Measurements from ENCODE around the gene TNRC6C.

Gene TNRC6C

DNA sequence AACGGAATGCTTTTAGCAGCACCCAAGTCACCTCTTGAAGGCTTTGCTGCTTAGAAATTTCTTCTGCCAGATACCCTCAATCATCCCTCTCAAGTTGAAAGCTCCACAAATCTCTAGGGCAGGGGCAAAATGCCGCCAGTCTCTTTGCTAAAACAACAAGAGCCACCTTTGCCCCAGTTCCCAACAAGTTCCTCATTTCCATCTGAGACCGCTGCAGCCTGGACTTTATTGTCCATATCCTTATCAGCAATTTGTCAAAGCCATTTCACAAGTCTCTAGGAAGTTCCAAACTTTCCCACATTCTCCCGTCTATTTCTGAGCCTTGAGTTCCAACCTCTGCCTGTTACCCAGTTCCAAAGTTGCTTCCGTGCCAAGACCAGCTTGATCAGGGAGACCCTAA lies 142.6 kb downstream of the TNRC6C start:
- no peak for ATAC-seq
- TF ChIP-seq ZNF565 (CRISPR knock-in tag; conservative IDR thresholded peaks at IDR 0.05; ENCODE audit: low read depth), result no peak
- no peak for TF ChIP-seq GLIS3 (CRISPR knock-in tag; IDR thresholded peaks at IDR 0.05)
- TF ChIP-seq ZFP3 (CRISPR knock-in tag; IDR thresholded peaks at IDR 0.05), result no peak
- TF ChIP-seq ZNF70 (CRISPR knock-in tag; IDR thresholded peaks at IDR 0.05), result no peak
- TF ChIP-seq BACH2 (CRISPR knock-in tag; IDR thresholded peaks at IDR 0.05; ENCODE audit: borderline replicate concordance), result no peak
- no peak for TF ChIP-seq TCF4 (CRISPR knock-in tag; IDR thresholded peaks at IDR 0.05; ENCODE audit: borderline replicate concordance)
- TF ChIP-seq ESRRG (CRISPR knock-in tag; IDR thresholded peaks at IDR 0.05), result no peak
- no peak for TF ChIP-seq CSDC2 (CRISPR knock-in tag; IDR thresholded peaks at IDR 0.05)
- TF ChIP-seq, protein P1, sequence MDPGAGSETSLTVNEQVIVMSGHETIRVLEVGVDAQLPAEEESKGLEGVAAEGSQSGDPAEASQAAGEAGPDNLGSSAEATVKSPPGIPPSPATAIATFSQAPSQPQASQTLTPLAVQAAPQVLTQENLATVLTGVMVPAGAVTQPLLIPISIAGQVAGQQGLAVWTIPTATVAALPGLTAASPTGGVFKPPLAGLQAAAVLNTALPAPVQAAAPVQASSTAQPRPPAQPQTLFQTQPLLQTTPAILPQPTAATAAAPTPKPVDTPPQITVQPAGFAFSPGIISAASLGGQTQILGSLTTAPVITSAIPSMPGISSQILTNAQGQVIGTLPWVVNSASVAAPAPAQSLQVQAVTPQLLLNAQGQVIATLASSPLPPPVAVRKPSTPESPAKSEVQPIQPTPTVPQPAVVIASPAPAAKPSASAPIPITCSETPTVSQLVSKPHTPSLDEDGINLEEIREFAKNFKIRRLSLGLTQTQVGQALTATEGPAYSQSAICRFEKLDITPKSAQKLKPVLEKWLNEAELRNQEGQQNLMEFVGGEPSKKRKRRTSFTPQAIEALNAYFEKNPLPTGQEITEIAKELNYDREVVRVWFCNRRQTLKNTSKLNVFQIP (CRISPR knock-in tag; IDR thresholded peaks at IDR 0.05; ENCODE audit: borderline replicate concordance, low read depth), result no peak
- no peak for TF ChIP-seq ZFP30 (CRISPR knock-in tag; IDR thresholded peaks at IDR 0.05)
- TF ChIP-seq, protein P2, sequence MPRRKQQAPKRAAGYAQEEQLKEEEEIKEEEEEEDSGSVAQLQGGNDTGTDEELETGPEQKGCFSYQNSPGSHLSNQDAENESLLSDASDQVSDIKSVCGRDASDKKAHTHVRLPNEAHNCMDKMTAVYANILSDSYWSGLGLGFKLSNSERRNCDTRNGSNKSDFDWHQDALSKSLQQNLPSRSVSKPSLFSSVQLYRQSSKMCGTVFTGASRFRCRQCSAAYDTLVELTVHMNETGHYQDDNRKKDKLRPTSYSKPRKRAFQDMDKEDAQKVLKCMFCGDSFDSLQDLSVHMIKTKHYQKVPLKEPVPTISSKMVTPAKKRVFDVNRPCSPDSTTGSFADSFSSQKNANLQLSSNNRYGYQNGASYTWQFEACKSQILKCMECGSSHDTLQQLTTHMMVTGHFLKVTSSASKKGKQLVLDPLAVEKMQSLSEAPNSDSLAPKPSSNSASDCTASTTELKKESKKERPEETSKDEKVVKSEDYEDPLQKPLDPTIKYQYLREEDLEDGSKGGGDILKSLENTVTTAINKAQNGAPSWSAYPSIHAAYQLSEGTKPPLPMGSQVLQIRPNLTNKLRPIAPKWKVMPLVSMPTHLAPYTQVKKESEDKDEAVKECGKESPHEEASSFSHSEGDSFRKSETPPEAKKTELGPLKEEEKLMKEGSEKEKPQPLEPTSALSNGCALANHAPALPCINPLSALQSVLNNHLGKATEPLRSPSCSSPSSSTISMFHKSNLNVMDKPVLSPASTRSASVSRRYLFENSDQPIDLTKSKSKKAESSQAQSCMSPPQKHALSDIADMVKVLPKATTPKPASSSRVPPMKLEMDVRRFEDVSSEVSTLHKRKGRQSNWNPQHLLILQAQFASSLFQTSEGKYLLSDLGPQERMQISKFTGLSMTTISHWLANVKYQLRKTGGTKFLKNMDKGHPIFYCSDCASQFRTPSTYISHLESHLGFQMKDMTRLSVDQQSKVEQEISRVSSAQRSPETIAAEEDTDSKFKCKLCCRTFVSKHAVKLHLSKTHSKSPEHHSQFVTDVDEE (CRISPR knock-in tag; IDR thresholded peaks at IDR 0.05), result no peak
- TF ChIP-seq ZC3H10 (CRISPR knock-in tag; IDR thresholded peaks at IDR 0.05), result no peak

DNA sequence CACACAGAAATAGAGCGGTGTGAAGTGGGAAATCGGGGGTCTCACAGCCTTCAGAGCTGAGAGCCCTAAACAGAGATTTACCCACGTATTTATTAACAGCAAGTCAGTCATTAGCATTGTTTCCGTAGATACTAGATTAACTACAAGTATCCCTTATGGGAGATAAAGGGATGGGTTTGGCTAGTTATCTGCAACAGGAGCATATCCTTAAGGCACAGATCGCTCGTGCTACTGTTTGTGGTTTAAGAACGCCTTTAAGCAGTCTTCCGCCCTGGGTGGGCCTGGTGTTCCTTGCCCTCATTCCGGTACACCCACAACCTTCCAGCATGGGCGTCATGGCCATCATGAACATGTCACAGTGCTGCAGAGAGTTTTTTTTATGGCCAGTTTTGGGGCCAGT lies 143.0 kb downstream of the TNRC6C start:
- TF ChIP-seq TCF4 (CRISPR knock-in tag; IDR thresholded peaks at IDR 0.05; ENCODE audit: borderline replicate concordance) (no peak), ESRRG (CRISPR knock-in tag; IDR thresholded peaks at IDR 0.05) (no peak)
- TF ChIP-seq, protein P2 (CRISPR knock-in tag; IDR thresholded peaks at IDR 0.05), result no peak
- TF ChIP-seq, protein P1 (CRISPR knock-in tag; IDR thresholded peaks at IDR 0.05; ENCODE audit: borderline replicate concordance, low read depth), result no peak
- no peak for ATAC-seq

DNA sequence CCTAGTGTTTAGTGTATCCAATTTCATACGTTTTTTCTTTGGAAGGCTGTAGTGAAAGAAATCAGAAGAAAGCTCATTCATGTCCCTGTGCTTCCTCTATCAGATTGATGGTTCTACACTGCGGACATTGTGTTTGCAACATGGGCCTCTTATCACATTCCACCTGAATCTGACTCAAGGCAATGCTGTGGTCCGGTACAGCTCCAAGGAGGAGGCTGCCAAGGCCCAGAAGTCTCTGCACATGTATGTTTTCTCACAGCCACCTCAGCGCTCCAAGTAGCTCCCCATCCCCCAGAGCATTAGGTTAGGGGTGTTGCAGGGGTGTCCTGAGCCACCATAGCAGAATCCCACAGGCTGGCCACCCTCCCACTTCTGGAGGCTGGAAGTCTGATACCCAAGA lies 144.8 kb downstream of the TNRC6C start:
- no peak for ATAC-seq
- TF ChIP-seq SNAI2 (CRISPR knock-in tag; IDR thresholded peaks at IDR 0.05), result no peak
- no peak for TF ChIP-seq ZFP30 (CRISPR knock-in tag; IDR thresholded peaks at IDR 0.05)
- TF ChIP-seq, protein P3, sequence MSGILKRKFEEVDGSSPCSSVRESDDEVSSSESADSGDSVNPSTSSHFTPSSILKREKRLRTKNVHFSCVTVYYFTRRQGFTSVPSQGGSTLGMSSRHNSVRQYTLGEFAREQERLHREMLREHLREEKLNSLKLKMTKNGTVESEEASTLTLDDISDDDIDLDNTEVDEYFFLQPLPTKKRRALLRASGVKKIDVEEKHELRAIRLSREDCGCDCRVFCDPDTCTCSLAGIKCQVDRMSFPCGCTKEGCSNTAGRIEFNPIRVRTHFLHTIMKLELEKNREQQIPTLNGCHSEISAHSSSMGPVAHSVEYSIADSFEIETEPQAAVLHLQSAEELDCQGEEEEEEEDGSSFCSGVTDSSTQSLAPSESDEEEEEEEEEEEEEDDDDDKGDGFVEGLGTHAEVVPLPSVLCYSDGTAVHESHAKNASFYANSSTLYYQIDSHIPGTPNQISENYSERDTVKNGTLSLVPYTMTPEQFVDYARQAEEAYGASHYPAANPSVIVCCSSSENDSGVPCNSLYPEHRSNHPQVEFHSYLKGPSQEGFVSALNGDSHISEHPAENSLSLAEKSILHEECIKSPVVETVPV (CRISPR knock-in tag; IDR thresholded peaks at IDR 0.05), result no peak
- TF ChIP-seq CSDC2 (CRISPR knock-in tag; IDR thresholded peaks at IDR 0.05), result no peak
- TF ChIP-seq BACH2 (CRISPR knock-in tag; IDR thresholded peaks at IDR 0.05; ENCODE audit: borderline replicate concordance), result no peak
- TF ChIP-seq ZC3H10 (CRISPR knock-in tag; IDR thresholded peaks at IDR 0.05), result no peak
- TF ChIP-seq ESRRG (CRISPR knock-in tag; IDR thresholded peaks at IDR 0.05), result no peak
- no peak for TF ChIP-seq ISL1 (CRISPR knock-in tag; IDR thresholded peaks at IDR 0.05)
- TF ChIP-seq PPARA (CRISPR knock-in tag; IDR thresholded peaks at IDR 0.05; ENCODE audit: borderline replicate concordance), result no peak
- no peak for TF ChIP-seq ZNF8 (CRISPR knock-in tag; IDR thresholded peaks at IDR 0.05)
- TF ChIP-seq, protein P2 (CRISPR knock-in tag; IDR thresholded peaks at IDR 0.05), result no peak
- no peak for TF ChIP-seq OSR1 (CRISPR knock-in tag; IDR thresholded peaks at IDR 0.05)
- TF ChIP-seq ARNTL (CRISPR knock-in tag; IDR thresholded peaks at IDR 0.05; ENCODE audit: borderline replicate concordance, low read depth), result no peak
- TF ChIP-seq, protein P4, sequence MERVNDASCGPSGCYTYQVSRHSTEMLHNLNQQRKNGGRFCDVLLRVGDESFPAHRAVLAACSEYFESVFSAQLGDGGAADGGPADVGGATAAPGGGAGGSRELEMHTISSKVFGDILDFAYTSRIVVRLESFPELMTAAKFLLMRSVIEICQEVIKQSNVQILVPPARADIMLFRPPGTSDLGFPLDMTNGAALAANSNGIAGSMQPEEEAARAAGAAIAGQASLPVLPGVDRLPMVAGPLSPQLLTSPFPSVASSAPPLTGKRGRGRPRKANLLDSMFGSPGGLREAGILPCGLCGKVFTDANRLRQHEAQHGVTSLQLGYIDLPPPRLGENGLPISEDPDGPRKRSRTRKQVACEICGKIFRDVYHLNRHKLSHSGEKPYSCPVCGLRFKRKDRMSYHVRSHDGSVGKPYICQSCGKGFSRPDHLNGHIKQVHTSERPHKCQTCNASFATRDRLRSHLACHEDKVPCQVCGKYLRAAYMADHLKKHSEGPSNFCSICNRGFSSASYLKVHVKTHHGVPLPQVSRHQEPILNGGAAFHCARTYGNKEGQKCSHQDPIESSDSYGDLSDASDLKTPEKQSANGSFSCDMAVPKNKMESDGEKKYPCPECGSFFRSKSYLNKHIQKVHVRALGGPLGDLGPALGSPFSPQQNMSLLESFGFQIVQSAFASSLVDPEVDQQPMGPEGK (CRISPR knock-in tag; IDR thresholded peaks at IDR 0.05; ENCODE audit: borderline replicate concordance), result no peak
- TF ChIP-seq GLIS3 (CRISPR knock-in tag; IDR thresholded peaks at IDR 0.05), result no peak

All from SK-N-SH treated with all-trans-retinoic acid at 6 μM for 48 hours (cell line).